Tracheal epithelial cell (primary cell): ENCODE measurements around the gene GFPT2. TPM values are rescaled to one million over a fixed set of nuclear protein-coding genes. Genes with fewer than 3 reads are reported as not detected.

Experiments used
- total RNA-seq: library from RNA; depleted of rRNA; stranded (reverse); fragments of >200 nt; gene quantifications from 2 replicates; pipeline ENCODE4 v1.2.1, GENCODE V29; 2014

Gene GFPT2
- under 0.01 and 0.48 TPM in 2 replicates for total RNA-seq

GRCh38 chr5:180353048-180353979 lies at the start of gene GFPT2:
Gene GFPT2, minus strand, starts transcription at chr5:180353336. Its CDS starts 119 bp downstream, at chr5:180353217.

DNA sequence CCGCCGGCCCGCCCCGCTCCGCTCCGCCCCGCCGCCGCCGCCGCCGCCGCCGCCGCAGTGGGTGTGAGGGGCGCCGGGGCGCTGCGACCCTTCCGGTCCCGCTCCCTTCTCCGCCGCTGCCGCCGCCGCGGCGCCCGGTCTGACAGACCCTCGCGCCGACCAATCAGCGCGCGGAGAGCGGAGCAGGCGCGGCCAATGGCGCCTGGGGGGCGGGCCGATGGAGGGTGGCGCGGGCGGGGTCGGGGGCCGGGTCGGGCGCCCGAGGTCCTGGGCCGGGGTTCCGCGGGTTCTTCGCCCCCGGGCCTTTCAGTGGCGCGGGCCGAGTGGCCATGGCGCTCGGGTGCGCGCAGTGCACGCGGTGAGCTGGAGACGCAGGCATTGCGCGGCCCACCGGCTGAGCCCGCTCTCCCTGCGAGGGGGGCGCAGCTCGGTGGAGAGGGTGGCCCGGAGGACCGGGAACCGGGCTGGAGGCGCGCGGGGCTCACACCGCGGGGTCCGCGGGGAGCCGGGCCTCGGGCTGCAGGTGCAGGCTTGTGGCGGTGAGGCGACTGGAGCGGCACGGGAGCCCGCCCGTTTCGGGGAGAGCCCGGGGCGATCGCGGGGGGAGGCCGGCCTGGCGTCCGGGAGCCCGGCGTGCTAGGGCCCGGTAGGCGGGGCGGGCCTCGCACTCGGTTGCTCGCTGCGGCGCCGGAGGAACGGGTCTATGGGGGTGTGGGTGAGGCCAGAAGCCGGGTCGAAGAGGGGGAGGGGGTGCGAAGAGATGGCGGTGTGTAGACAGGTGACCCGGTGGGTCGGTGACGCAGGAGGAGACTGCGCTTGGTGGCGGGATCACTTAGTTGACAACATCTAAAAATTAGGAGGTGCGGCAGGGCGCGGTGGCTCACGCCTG lies 60.9 kb downstream of the GFPT2 start, which contains the start of gene MAPK9:
Gene MAPK9, minus strand, starts transcription at position 141 of the 889 bp plus-strand sequence. CDS start 11,522 bp downstream, outside the sequence.

Other genes with a start within 250 kb of the GFPT2 start
- gene RASGEF1C, start 144.1 kb downstream of the GFPT2 start, total RNA-seq = not detected in 2 replicates
- gene MAPK9, start 61.3 kb downstream of the GFPT2 start, total RNA-seq = 17.1 and 21.3 TPM in 2 replicates
- gene CNOT6, start 141.0 kb upstream of the GFPT2 start, total RNA-seq = 15.7 and 31.3 TPM in 2 replicates
- gene SCGB3A1, start 238.2 kb upstream of the GFPT2 start, total RNA-seq = 1.3 TPM in 1 of 2 replicates, not detected in the other